ENCODE data around the gene TSPAN9. TPM values are rescaled to one million over a fixed set of nuclear protein-coding genes. Genes with fewer than 3 reads are reported as not detected.

Gene TSPAN9
- total and polyA plus RNA-seq, 11 donors: 70.0 to 387 (median 151) TPM

DNA sequence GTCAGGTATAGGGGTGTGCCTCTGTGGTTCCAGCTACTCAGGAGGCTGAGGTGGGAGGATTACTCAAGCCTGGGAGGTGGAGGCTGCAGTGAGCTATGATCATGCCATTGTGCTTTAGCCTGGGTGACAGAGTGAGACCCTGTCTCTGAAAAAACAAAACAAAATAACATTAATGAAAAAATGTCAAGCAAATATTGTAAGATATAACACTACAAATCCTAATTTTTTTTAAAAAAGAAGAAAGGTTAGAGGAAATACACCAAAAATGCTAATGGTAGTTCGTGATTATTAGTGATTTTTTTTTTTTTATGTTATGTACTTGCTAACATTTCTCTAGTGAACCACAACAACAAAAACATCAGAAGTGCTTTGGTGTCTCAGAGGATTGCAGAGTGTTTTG lies 47.7 kb downstream of the TSPAN9 start:
- Histone ChIP-seq H3K4me3 (no peak overlapping the region), H3K9me3 (peaks cover 0 to 20% (median 5%) of the 10 kb centered on the region in 12 donors), H3K27ac (peak overlapping the region in 2 of 12 donors; percentile 35 to 81), H3K4me1 (peaks cover 25 to 49% (median 44%) of the 10 kb centered on the region in 12 donors), H3K27me3 (no peaks in the 10 kb centered on the region), H3K36me3 (peaks cover 0 to 5% (median 0%) of the 10 kb centered on the region in 9 donors)
- no peak for DNase-seq
- ATAC-seq: no peak
- intact Hi-C loops (cut with DNase I): loop anchor here in 2 of 10 donors (5.0 kb wide), 1 partner anchor 48 kb away; the partner anchor contains the start of gene TSPAN9 (in 2 of the 2)
- TF ChIP-seq CTCF (IDR thresholded peaks at IDR 0.05) (no peak), POLR2A (IDR thresholded peaks at IDR 0.05) (no peak)
- WGBS, 4 donors: 94 to 95% (median 94%) methylated on average over 1 of the region's 1 CpG

DNA sequence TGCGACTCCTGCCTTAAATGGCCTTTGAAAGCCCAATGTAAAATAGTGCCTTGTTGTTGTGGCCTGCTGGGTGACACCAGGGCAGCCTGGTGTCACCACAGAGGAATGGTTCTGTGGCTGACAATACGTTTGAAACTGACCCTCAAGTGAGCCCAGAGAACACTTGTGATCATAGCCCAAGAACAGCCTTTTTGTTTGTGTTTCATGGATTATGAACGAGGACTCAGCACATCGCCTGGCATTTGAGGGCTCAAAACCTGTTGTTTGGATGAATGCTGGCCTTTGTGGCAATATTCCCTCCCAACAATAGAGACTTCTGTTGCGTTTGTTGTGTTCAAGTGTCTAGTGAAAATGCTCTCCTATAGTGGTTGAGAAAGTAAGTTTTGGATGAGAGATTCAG lies 48.5 kb downstream of the TSPAN9 start:
- ATAC-seq (no peak), DNase-seq (no peak)
- Histone ChIP-seq H3K27me3 (no peaks in the 10 kb centered on the region), H3K4me3 (no peak overlapping the region), H3K27ac (peak overlapping the region in 1 of 12 donors; percentile 35), H3K36me3 (peaks cover 0 to 5% (median 0%) of the 10 kb centered on the region in 9 donors), H3K9me3 (peaks cover 0 to 20% (median 5%) of the 10 kb centered on the region in 12 donors), H3K4me1 (peaks cover 22 to 49% (median 44%) of the 10 kb centered on the region in 12 donors)
- intact Hi-C loops (cut with DNase I): no loop called here
- WGBS, 4 donors: 91 to 94% (median 93%) methylated on average over 5 of the region's 5 CpGs
- TF ChIP-seq CTCF (IDR thresholded peaks at IDR 0.05) (no peak), POLR2A (IDR thresholded peaks at IDR 0.05) (no peak)

GRCh38 chr12:3127832-3128231 lies 50.7 kb downstream of the TSPAN9 start:
- no peak overlapping the region for H3K27ac ChIP-seq
- H3K27me3 ChIP-seq: no peaks in the 10 kb centered on the region
- H3K36me3 ChIP-seq: peaks cover 0 to 5% (median 0%) of the 10 kb centered on the region in 9 donors
- ATAC-seq: no peak
- 82 to 85% (median 83%) methylated on average over 10 of the region's 10 CpGs for WGBS, 4 donors
- peak in 1 of 5 donors; percentile 21 for DNase-seq
- TF ChIP-seq CTCF (IDR thresholded peaks at IDR 0.05) (no peak), POLR2A (IDR thresholded peaks at IDR 0.05) (no peak)
- peaks cover 18 to 55% (median 48%) of the 10 kb centered on the region in 12 donors for H3K4me1 ChIP-seq
- intact Hi-C loops (cut with DNase I): loop anchor here in 1 of 10 donors (2.0 kb wide), 1 partner anchor 55 kb away; no protein-coding TSS in a partner anchor
- peaks cover 0 to 20% (median 5%) of the 10 kb centered on the region in 12 donors for H3K9me3 ChIP-seq
- no peak overlapping the region for H3K4me3 ChIP-seq

DNA sequence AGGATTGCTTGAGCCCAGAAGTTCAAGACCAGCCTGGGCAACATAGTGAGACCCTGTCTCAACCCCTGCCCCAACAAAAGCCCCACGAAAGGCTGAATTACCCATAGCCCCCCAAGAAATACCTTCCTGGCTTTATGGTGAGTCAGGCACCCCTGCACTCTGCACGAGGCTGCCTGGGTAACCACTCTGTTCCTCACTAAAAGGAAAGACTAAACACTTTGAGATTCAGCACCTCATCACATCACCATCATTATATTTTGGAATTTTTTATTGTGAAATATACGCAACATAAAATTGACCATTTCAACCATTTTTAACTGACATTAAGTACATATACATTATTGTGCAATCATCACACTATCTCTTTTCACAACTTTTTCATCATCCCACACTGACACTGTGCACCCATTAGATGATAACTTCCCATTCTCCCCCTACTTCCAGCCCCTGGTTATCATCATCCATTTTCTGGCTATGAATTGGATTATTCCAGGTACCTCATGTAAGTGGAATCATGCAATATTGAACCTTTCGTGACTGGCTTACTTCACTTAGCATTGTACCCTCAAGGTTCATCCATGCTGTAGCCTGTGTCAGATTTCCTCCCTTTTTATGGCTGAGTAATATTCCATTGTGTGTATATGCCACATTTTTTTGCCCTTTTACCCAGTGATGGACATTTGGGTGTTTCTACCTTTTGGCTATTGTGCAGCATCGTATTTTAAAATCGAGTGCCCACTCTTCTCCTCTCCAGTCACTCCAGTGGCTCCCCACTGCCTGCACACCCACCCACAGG lies 51.5 kb downstream of the TSPAN9 start:
- peak overlapping the region in 3 of 12 donors; percentile 30 to 86 (median 82) for H3K27ac ChIP-seq

More for the DNA sequence above, 51.5 kb downstream of the TSPAN9 start:
- Histone ChIP-seq H3K9me3 (peaks cover 0 to 20% (median 5%) of the 10 kb centered on the region in 12 donors), H3K4me3 (no peak overlapping the region), H3K27me3 (no peaks in the 10 kb centered on the region), H3K36me3 (peaks cover 0 to 5% (median 0%) of the 10 kb centered on the region in 9 donors), H3K4me1 (peaks cover 17 to 55% (median 49%) of the 10 kb centered on the region in 12 donors)
- ATAC-seq (no peak), DNase-seq (no peak)
- intact Hi-C loops (cut with DNase I): loop anchor here in 1 of 10 donors (2.0 kb wide), 1 partner anchor 56 kb away; no protein-coding TSS in a partner anchor
- 92 to 96% (median 96%) methylated on average over 6 of the region's 6 CpGs for WGBS, 4 donors
- no peak for TF ChIP-seq POLR2A (IDR thresholded peaks at IDR 0.05)
- no peak for TF ChIP-seq CTCF (IDR thresholded peaks at IDR 0.05)

All from heart left ventricle (tissue), 16 donors.